Kidney glomerular epithelial cell (primary cell): Measurements from ENCODE around the gene RASGRP2.

Experiments
- DNase-seq: peaks from one replicate; lab custom pipeline; 2025; lab: John Stamatoyannopoulos, UW

RASGRP2 gene

GRCh38 chr11:64739871-64740270 is 4.1 kb downstream of the RASGRP2 start:
- no peak for DNase-seq

GRCh38 chr11:64736654-64737053 is 7.3 kb downstream of the RASGRP2 start:
- DNase-seq, result no peak

- DNase-seq, result no peak
Measured at GRCh38 chr11:64735725-64736259, 8.2 kb downstream of the RASGRP2 start.

GRCh38 chr11:64734811-64735724 is 8.9 kb downstream of the RASGRP2 start:
- DNase-seq, result no peak

GRCh38 chr11:64731601-64732000 is 12.3 kb downstream of the RASGRP2 start:
- DNase-seq, result no peak

GRCh38 chr11:64729851-64730382 is 14.0 kb downstream of the RASGRP2 start:
- no peak for DNase-seq

GRCh38 chr11:64728757-64729365 is 15.1 kb downstream of the RASGRP2 start:
- DNase-seq, result no peak

GRCh38 chr11:64726867-64727530 is 16.9 kb downstream of the RASGRP2 start:
- no peak for DNase-seq

- no peak for DNase-seq
Measured at GRCh38 chr11:64726211-64726641, 17.7 kb downstream of the RASGRP2 start.

- no peak for DNase-seq
Measured at GRCh38 chr11:64724863-64725532, 18.9 kb downstream of the RASGRP2 start.

GRCh38 chr11:64723907-64724862 is 19.8 kb downstream of the RASGRP2 start:
- no peak for DNase-seq

- peak; percentile 64 for DNase-seq
Measured at GRCh38 chr11:64723117-64723906, 20.6 kb downstream of the RASGRP2 start, which contains the start of gene NRXN2. Gene NRXN2 (minus strand): TSS chr11:64723197. CDS start chr11:64713699, 9,498 bp downstream.

GRCh38 chr11:64722141-64723065 is 21.5 kb downstream of the RASGRP2 start:
- no peak for DNase-seq

GRCh38 chr11:64721359-64721699 is 22.6 kb downstream of the RASGRP2 start:
- DNase-seq, result no peak

GRCh38 chr11:64720640-64721358 is 23.1 kb downstream of the RASGRP2 start:
- DNase-seq, result no peak

GRCh38 chr11:64720167-64720566 is 23.8 kb downstream of the RASGRP2 start:
- no peak for DNase-seq

GRCh38 chr11:64719406-64719805 is 24.5 kb downstream of the RASGRP2 start:
- no peak for DNase-seq

- no peak for DNase-seq
Measured at GRCh38 chr11:64718780-64719124, 25.2 kb downstream of the RASGRP2 start.
